ENCODE measurements around the gene PTPN5. TPM values are rescaled to one million over a fixed set of nuclear protein-coding genes. Genes with fewer than 3 reads are reported as not detected.

The PTPN5 gene
- total and polyA plus RNA-seq, 2 donors from 2014 or later: 0.17 TPM; not detected in 1

DNA sequence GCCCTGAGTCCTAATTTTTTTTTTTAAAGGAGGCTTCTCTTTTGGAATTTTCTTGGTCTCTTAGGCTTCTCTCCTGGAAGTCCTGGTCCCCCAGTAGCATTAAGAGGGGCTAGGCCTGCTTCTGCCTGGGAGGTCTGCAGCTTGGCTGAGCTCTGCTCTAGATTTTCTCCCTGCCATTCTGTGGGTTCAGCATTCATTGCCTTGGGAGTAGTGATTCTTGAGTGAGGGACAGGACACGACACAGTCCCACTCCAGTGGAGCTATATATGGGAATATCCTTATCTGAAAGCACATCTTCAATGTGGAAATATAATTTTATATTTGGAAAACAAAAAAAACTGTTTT is 69.3 kb downstream of the PTPN5 start:
- no peak overlapping the region for H3K9ac ChIP-seq (ENCODE audit: low read length in 3 of 3)
- H3K27me3 ChIP-seq (ENCODE audit: control insufficient read depth, insufficient read depth, low read length): no peaks in the 10 kb centered on the region
- H3K4me3 ChIP-seq (ENCODE audit: low read length in 3 of 3): peak overlapping the region in 2 of 3 donors; percentile 63 to 79
- intact Hi-C loops (cut with DNase I): no loop called here
- DNase-seq (no peak), FAIRE-seq (no peak)
- TF ChIP-seq, protein P1, sequence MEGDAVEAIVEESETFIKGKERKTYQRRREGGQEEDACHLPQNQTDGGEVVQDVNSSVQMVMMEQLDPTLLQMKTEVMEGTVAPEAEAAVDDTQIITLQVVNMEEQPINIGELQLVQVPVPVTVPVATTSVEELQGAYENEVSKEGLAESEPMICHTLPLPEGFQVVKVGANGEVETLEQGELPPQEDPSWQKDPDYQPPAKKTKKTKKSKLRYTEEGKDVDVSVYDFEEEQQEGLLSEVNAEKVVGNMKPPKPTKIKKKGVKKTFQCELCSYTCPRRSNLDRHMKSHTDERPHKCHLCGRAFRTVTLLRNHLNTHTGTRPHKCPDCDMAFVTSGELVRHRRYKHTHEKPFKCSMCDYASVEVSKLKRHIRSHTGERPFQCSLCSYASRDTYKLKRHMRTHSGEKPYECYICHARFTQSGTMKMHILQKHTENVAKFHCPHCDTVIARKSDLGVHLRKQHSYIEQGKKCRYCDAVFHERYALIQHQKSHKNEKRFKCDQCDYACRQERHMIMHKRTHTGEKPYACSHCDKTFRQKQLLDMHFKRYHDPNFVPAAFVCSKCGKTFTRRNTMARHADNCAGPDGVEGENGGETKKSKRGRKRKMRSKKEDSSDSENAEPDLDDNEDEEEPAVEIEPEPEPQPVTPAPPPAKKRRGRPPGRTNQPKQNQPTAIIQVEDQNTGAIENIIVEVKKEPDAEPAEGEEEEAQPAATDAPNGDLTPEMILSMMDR (IDR thresholded peaks at IDR 0.05; ENCODE audit: borderline replicate concordance, extremely low read depth, insufficient read depth): no peak
- H3K27ac ChIP-seq (ENCODE audit: low read depth in 2 of 2, low read length in 2 of 2): no peak overlapping the region
- H3K4me1 ChIP-seq (ENCODE audit: control insufficient read depth in 2 of 3, insufficient read depth in 2 of 3, low read depth in 1 of 3, low read length in 3 of 3): peaks cover 0 to 13% (median 0%) of the 10 kb centered on the region in 3 donors
- no peaks in the 10 kb centered on the region for H3K9me3 ChIP-seq (ENCODE audit: control insufficient read depth in 2 of 3, insufficient read depth in 1 of 3, low read length in 3 of 3)
- no peaks in the 10 kb centered on the region for H3K36me3 ChIP-seq (ENCODE audit: control insufficient read depth in 2 of 3, insufficient read depth in 3 of 3, low read length in 3 of 3)

DNA sequence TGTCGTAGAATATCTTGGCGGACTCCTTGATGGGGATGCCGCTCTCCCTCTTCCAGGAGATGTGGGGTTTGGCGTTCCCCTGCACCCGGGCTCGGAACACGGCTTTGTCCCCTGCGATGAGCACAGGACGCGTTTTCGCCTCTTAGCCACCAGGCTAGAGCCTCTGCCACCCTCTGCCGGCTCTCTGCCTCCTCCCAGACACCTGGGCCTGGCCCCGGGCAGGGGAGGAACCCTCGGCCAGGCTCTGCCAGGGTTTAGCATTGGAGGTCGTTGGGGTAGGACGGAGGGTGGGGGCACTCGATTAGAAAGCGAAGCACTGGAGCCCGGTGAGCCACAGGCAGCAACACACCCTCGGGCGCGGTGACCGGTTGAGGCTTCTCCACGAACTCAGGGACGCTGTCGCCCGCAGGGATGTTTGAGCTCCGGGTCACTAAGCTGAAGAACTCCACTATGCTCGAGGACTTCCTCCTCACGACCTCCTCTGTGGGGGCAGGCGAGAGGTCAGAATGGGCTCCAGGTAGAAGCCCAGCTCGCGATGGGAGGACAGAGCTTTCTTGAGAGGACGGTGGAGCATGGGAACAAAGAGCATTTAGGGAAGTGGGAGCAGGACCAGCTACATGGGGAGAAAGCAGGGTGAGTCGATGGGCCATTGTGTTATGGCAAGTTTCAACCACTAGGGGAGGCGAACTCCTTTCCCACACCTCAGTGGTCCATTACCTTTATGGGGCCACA is 69.9 kb downstream of the PTPN5 start:
- intact Hi-C loops (cut with DNase I): no loop called here
- TF ChIP-seq, protein P1 (IDR thresholded peaks at IDR 0.05; ENCODE audit: borderline replicate concordance, extremely low read depth, insufficient read depth): peak; percentile 76
- DNase-seq (peak; percentile 47 to 85 (median 74)), FAIRE-seq (no peak)
- Histone ChIP-seq H3K9me3 (ENCODE audit: control insufficient read depth in 2 of 3, insufficient read depth in 1 of 3, low read length in 3 of 3) (no peaks in the 10 kb centered on the region), H3K27me3 (ENCODE audit: control insufficient read depth, insufficient read depth, low read length) (no peaks in the 10 kb centered on the region), H3K4me3 (ENCODE audit: low read length in 3 of 3) (peak overlapping the region; percentile 63 to 79 (median 69)), H3K27ac (ENCODE audit: low read depth in 2 of 2, low read length in 2 of 2) (no peak overlapping the region), H3K9ac (ENCODE audit: low read length in 3 of 3) (peak overlapping the region; percentile 7 to 77 (median 65)), H3K36me3 (ENCODE audit: control insufficient read depth in 2 of 3, insufficient read depth in 3 of 3, low read length in 3 of 3) (no peaks in the 10 kb centered on the region), H3K4me1 (ENCODE audit: control insufficient read depth in 2 of 3, insufficient read depth in 2 of 3, low read depth in 1 of 3, low read length in 3 of 3) (peaks cover 0 to 13% (median 0%) of the 10 kb centered on the region in 3 donors)

DNA sequence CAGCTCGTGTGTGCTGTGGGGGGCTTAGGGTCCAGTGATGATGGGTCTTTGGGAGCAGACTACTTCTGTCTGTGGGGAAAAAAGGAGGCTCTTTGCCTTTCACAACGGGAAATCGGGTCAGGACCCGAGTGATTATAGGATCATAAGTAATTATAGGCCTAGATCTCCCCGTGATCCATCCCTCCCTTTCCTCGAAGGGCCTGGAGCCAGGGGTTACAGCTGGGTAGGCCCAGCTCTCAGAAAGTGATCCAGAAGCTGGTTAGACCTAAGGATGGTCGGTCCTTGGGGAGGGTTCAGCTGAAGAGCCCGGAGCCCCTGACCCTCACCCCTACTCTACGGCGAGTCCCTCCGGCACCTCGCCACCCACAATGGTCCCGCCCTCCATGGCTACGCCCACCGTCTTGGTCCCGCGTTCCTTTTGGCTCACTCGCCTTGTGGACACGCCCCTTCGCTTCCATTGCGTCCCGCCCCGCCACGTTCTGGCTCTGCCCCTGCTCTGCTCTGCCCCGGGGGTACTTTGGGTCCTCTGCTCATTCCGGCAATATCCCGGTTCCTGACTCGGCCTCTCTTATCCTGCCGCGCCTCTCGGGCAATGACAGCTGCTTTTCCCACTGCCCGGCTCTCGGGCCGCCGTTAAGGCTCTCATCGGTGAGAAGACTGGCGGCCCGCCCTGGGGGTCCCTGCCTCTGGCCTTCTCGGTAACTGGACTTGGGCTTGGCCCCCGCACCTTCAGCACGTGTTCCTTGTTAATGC is 70.6 kb downstream of the PTPN5 start:
- Histone ChIP-seq H3K4me3 (ENCODE audit: low read length in 3 of 3) (peak overlapping the region; percentile 63 to 79 (median 69)), H3K9me3 (ENCODE audit: control insufficient read depth in 2 of 3, insufficient read depth in 1 of 3, low read length in 3 of 3) (no peaks in the 10 kb centered on the region), H3K27ac (ENCODE audit: low read depth in 2 of 2, low read length in 2 of 2) (no peak overlapping the region), H3K4me1 (ENCODE audit: control insufficient read depth in 2 of 3, insufficient read depth in 2 of 3, low read depth in 1 of 3, low read length in 3 of 3) (peaks cover 0 to 13% (median 0%) of the 10 kb centered on the region in 3 donors), H3K27me3 (ENCODE audit: control insufficient read depth, insufficient read depth, low read length) (no peaks in the 10 kb centered on the region), H3K9ac (ENCODE audit: low read length in 3 of 3) (peak overlapping the region; percentile 7 to 77 (median 65)), H3K36me3 (ENCODE audit: control insufficient read depth in 2 of 3, insufficient read depth in 3 of 3, low read length in 3 of 3) (no peaks in the 10 kb centered on the region)
- DNase-seq: peak; percentile 89 to 96 (median 93)
- TF ChIP-seq, protein P1 (IDR thresholded peaks at IDR 0.05; ENCODE audit: borderline replicate concordance, extremely low read depth, insufficient read depth): no peak
- intact Hi-C loops (cut with DNase I): no loop called here
- no peak for FAIRE-seq
